Colonic mucosa (tissue), 4 donors: ENCODE results near the gene EMILIN1. TPM values are rescaled to one million over a fixed set of nuclear protein-coding genes. Genes with fewer than 3 reads are reported as not detected.

Experiments
- DNase-seq: peaks from one replicate; pipeline ENCODE4 v3.0.0-alpha.2; 2020
- H3K27ac ChIP-seq: fragments of 200-600 bp; one replicate; pipeline ENCODE4 v1.8.0; 2021
- H3K27me3 ChIP-seq: fragments of 200-600 bp; one replicate; pipeline ENCODE4 v1.8.0; 2021
- H3K36me3 ChIP-seq: fragments of 200-600 bp; one replicate; pipeline ENCODE4 v1.8.0; 2021
- H3K4me1 ChIP-seq: fragments of 200-600 bp; one replicate; pipeline ENCODE4 v1.8.0; 2021; ENCODE audit warnings: mild to moderate bottlenecking
- H3K4me3 ChIP-seq: fragments of 200-600 bp; one replicate; pipeline ENCODE4 v1.8.0; 2021
- H3K9ac ChIP-seq, 2 donors: one replicate each; pipeline ENCODE4 v1.7.0; 2013; ENCODE audit warnings: control low read depth in 2 of 2, low read depth in 2 of 2, low read length in 2 of 2
- H3K9me3 ChIP-seq: fragments of 200-600 bp; one replicate; pipeline ENCODE4 v1.8.0; 2021
- intact Hi-C: fragments of 100-400 bp; cut with DNase I; formaldehyde crosslinking; loops from one replicate; pipeline ENCODE4 v1.14.1; 2022
- total RNA-seq, 2 donors: library from RNA; stranded (reverse); fragmentation: NEBNext Ultra II Directional in 1 of 2; extraction: Animal tissue kit (Norgen Biotek cat#: 25700) in 1 of 2; gene quantifications; one replicate each; pipeline ENCODE4 v1.2.1, GENCODE V29; 2021
- TF ChIP-seq, protein P1 (sequence below): fragments of 200-600 bp; IDR thresholded peaks from one replicate; pipeline ENCODE4 v1.8.0; 2022; ENCODE audit warnings: antibody characterized with exemption, mild to moderate bottlenecking
- donor health status: healthy.
- donor health status: DM: no; HTN: no; CAD: no.
- donor health status: DM: no; HTN: no; CAD: no.

The EMILIN1 gene
- total RNA-seq: 10 to 100 TPM; 20.2 to 43.0 TPM

DNA sequence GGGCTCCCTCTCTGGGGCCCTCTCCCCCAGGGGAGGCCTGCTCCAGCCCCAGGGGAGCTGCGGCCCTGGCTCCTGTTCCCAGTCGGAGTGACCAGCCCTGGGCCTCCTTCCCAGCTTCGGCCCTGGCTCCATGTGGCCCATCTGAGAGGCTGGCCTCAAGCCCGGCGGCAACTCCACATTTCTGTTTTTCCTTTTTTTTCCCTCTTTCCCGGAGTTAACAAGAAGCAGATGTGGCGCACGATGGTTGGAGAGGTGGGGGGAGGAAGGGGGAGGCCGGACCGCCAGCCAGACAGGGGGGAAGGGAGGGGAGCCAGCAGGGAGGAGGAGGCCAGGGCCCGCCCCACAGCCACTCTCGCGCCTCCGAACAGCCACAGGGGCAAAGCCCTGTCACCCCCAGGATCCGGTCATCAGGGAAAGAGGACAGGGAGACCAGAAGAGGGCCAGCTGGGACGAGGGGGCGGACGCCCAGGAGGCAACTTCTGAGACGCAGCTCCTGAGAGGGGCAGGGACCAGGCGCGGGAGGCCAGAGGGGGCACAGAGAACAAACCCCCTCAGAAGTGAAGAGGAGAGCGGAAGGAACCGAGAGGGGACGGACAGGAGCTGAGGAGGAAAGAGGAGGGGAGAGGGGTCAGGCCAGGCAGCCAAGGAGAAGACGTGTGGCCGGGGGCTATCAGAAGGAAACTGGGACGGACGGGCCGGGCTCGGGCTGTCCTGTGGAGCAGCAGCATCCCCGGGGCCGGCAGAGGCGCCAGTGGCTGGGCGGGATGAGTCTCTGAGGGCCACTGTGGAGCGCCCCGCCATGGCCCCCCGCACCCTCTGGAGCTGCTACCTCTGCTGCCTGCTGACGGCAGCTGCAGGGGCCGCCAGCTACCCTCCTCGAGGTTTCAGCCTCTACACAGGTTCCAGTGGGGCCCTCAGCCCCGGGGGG lies at the start of gene EMILIN1:
EMILIN1 (plus strand) TSS at position 349 of the 928 bp plus-strand sequence; CDS start at position 800, 451 bp downstream.
- Histone ChIP-seq H3K9me3 (no peaks in the 10 kb centered on the region), H3K27me3 (no peaks in the 10 kb centered on the region), H3K4me1 (peaks cover 14% of the 10 kb centered on the region), H3K27ac (peak within 1 kb of the TSS; percentile 95), H3K9ac (peak within 1 kb of the TSS; percentile 28 to 55), H3K4me3 (peak within 1 kb of the TSS; percentile 44), H3K36me3 (no peaks in the 10 kb centered on the region)
- DNase-seq: peak; percentile 68
- TF ChIP-seq, protein P1, sequence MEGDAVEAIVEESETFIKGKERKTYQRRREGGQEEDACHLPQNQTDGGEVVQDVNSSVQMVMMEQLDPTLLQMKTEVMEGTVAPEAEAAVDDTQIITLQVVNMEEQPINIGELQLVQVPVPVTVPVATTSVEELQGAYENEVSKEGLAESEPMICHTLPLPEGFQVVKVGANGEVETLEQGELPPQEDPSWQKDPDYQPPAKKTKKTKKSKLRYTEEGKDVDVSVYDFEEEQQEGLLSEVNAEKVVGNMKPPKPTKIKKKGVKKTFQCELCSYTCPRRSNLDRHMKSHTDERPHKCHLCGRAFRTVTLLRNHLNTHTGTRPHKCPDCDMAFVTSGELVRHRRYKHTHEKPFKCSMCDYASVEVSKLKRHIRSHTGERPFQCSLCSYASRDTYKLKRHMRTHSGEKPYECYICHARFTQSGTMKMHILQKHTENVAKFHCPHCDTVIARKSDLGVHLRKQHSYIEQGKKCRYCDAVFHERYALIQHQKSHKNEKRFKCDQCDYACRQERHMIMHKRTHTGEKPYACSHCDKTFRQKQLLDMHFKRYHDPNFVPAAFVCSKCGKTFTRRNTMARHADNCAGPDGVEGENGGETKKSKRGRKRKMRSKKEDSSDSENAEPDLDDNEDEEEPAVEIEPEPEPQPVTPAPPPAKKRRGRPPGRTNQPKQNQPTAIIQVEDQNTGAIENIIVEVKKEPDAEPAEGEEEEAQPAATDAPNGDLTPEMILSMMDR: no peak
- intact Hi-C loops: no loop called here

DNA sequence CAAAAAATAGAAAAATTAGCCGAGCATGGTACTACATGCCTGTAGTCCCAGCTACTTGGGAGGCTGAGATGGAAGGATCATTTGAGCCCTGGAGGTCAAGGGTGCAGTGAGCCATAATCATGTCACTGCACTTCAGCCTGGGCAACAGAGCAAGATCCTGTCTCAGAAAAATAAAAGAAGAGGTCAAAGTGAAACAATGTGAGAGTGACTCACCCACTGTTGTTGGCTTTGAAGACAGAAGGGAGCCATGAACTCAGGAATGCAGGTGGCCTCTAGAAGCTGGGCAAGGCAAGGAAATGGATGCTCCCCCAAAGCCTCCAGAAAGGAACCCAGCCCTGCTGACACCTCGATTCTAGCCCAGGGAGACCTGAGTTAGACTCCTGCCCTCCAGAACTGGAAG lies 49.4 kb upstream of the EMILIN1 start:
- intact Hi-C loops: no loop called here
- peaks cover 5% of the 10 kb centered on the region for H3K4me1 ChIP-seq
- H3K36me3 ChIP-seq: no peaks in the 10 kb centered on the region

DNA sequence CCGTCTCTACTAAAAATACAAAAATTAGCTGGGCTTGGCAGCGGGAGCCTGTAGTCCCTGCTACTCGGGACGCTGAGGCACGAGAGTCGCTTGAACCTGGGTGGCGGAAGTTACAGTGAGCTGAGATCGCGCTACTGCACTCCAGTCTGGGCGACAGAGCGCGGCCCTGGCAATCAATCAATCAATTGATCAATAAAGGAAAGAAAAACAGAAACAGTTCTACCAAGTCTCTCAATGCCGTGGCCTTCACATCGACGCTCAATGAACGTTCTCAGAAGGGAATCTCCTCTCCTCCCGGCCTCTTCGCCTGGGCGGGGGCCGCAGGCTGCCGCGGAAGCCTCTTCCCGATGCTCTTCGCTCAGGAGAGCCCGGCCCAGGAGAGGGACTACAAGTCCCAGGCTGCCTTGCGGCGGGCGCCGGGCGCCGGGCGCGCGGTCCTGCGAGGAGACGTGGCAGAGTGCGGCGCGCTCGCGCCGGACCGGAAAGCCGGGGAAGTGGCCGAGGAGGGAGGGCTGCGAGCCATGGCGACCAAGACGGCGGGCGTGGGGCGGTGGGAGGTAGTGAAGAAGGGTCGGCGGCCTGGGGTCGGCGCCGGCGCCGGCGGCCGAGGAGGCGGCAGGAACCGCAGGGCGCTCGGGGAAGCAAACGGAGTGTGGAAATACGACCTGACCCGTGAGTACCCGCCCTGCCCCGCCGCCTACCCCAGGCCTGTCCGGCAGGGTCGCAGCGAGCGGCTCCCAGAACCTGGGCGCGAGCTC lies 45.7 kb upstream of the EMILIN1 start, which contains the start of gene TMEM214:
TMEM214 (plus strand) TSS at position 471 of the 758 bp plus-strand sequence; CDS start at position 522, 51 bp downstream.
- intact Hi-C loops: loop anchor here (10.0 kb wide), 1 partner anchor 52 kb away; the partner anchor contains the start of gene KHK
- H3K4me3 ChIP-seq: peak within 1 kb of the TSS; percentile 76
- no peaks in the 10 kb centered on the region for H3K9me3 ChIP-seq
- H3K27me3 ChIP-seq: no peaks in the 10 kb centered on the region
- peak within 1 kb of the TSS; percentile 90 to 96 for H3K9ac ChIP-seq
- H3K4me1 ChIP-seq: peaks cover 13% of the 10 kb centered on the region
- peak; percentile 90 for DNase-seq
- TF ChIP-seq, protein P1: no peak
- H3K27ac ChIP-seq: peak within 1 kb of the TSS; percentile 59
- H3K36me3 ChIP-seq: peaks cover 17% of the 10 kb centered on the region

More for the DNA sequence above, 49.4 kb upstream of the EMILIN1 start:
- Histone ChIP-seq H3K9ac (no peak overlapping the region), H3K9me3 (no peaks in the 10 kb centered on the region), H3K27me3 (no peaks in the 10 kb centered on the region), H3K27ac (no peak overlapping the region), H3K4me3 (no peak overlapping the region)
- TF ChIP-seq, protein P1: no peak
- no peak for DNase-seq

DNA sequence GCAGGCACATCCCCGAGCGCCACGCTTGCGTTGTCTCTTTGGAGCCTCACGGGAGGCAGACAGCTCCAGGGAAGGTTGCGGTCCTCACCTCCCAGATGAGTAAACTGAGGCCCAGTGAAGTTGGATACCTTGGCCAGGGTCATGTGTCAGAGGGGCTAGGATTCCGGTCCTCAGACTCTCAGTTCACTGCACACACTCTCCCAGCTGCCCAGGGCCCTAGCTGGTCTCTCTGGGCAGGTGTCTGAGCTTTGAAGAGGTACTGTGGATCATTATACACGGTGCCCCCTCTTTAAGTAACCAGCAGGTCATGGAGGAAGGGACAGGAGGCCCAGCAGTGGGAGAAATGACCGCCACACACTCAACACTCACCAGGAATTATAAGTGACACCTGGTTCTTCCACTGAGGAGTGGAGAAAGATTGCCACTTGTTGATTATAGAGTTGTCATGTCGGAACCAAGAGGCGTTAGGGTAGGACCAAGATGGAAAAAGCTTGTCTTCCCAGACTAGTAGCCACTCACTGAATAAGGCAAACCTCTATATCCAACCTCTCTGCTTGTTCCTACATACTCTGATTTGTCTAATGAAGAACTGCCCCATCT lies 45.1 kb upstream of the EMILIN1 start:
- Histone ChIP-seq H3K4me3 (peak overlapping the region; percentile 76), H3K9ac (peak overlapping the region; percentile 90 to 96), H3K36me3 (peaks cover 23% of the 10 kb centered on the region), H3K27me3 (no peaks in the 10 kb centered on the region), H3K27ac (peak overlapping the region; percentile 59), H3K4me1 (peaks cover 13% of the 10 kb centered on the region), H3K9me3 (no peaks in the 10 kb centered on the region)
- intact Hi-C loops: loop anchor here (10.0 kb wide), 1 partner anchor 51 kb away; the partner anchor contains the start of gene KHK
- TF ChIP-seq, protein P1: no peak
- no peak for DNase-seq

DNA sequence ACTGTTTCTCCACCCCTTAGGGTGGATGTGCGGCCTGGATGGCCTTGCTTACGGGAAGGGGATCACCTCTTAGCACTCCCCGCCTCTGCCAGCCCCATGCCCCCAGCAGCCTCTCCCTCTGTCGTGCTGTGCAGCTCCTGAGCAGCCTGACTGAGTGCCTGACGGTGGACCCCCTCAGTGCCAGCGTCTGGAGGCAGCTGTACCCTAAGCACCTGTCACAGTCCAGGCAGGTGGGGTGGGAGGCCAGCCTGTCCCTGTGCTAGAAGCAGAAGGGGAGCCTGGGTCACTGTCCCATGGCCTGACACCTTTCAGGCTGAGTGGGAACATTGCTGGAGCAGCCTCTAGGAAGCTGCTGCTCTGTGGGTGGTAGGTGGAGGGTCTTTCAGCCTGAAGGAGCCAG lies 40.4 kb upstream of the EMILIN1 start:
- intact Hi-C loops: loop anchor here (10.0 kb wide), 1 partner anchor 47 kb away; the partner anchor contains the start of gene KHK
- Histone ChIP-seq H3K27ac (no peak overlapping the region), H3K36me3 (peaks cover 45% of the 10 kb centered on the region), H3K9me3 (no peaks in the 10 kb centered on the region), H3K4me1 (peaks cover 13% of the 10 kb centered on the region), H3K27me3 (no peaks in the 10 kb centered on the region), H3K9ac (no peak overlapping the region), H3K4me3 (no peak overlapping the region)
- no peak for DNase-seq
- TF ChIP-seq, protein P1: no peak
